HT-29 (cell line): Measurements from ENCODE around the gene KCNAB3. TPM values are rescaled to one million over a fixed set of nuclear protein-coding genes. Genes with fewer than 3 reads are reported as not detected.

ENCODE experiments used
- DNase-seq: peaks from one replicate; pipeline ENCODE4 v3.0.0-alpha.2; 2015; ENCODE audit warnings: low spot score
- total RNA-seq: library from RNA; depleted of rRNA; stranded (reverse); fragments of >200 nt; shearing (Covaris generic); gene quantifications from 2 replicates; pipeline ENCODE4 v1.2.3, GENCODE V29; 2014

KCNAB3 gene
- total RNA-seq, 1 experiment from 2014 or later: 0.74 TPM

GRCh38 chr17:7940743-7941142 lies 11.1 kb upstream of the KCNAB3 start:
- no peak for DNase-seq

GRCh38 chr17:7940034-7940433 lies 10.4 kb upstream of the KCNAB3 start:
- DNase-seq: no peak

GRCh38 chr17:7935859-7936258 lies 6.2 kb upstream of the KCNAB3 start:
- no peak for DNase-seq

GRCh38 chr17:7932949-7933348 lies 3.3 kb upstream of the KCNAB3 start:
- DNase-seq: peak; percentile 58

GRCh38 chr17:7932483-7932891 lies 2.8 kb upstream of the KCNAB3 start:
- peak; percentile 34 for DNase-seq

GRCh38 chr17:7931709-7932482 lies 2.2 kb upstream of the KCNAB3 start, which contains the start of the genes CNTROB and TRAPPC1:
Gene CNTROB, plus strand, starts transcription at chr17:7932206. Its CDS starts 874 bp downstream, at chr17:7933080.
Gene TRAPPC1, minus strand, starts transcription at chr17:7931946. Its CDS starts 117 bp downstream, at chr17:7931829.
- peak; percentile 96 for DNase-seq

- DNase-seq: no peak
These were observed 1.4 kb upstream of the KCNAB3 start for GRCh38 chr17:7930841-7931631.

GRCh38 chr17:7927596-7927995 lies 2.1 kb downstream of the KCNAB3 start:
- DNase-seq: no peak

- DNase-seq: peak; percentile 48
These were observed 6.6 kb downstream of the KCNAB3 start for GRCh38 chr17:7922845-7923628.

GRCh38 chr17:7922269-7922844 lies 7.3 kb downstream of the KCNAB3 start:
- no peak for DNase-seq

- DNase-seq: no peak
These were observed 12.8 kb downstream of the KCNAB3 start for GRCh38 chr17:7916808-7917207.

GRCh38 chr17:7916385-7916682 lies 13.3 kb downstream of the KCNAB3 start:
- no peak for DNase-seq

GRCh38 chr17:7915611-7916384 lies 13.9 kb downstream of the KCNAB3 start, which contains the start of gene RNF227:
Gene RNF227, minus strand, starts transcription at chr17:7916289. Its CDS starts 94 bp downstream, at chr17:7916195.
- peak; percentile 83 for DNase-seq

- DNase-seq: no peak
These were observed 14.5 kb downstream of the KCNAB3 start for GRCh38 chr17:7915179-7915610.

GRCh38 chr17:7912927-7913524 lies 16.6 kb downstream of the KCNAB3 start:
- peak; percentile 70 for DNase-seq

- DNase-seq: no peak
These were observed 18.5 kb downstream of the KCNAB3 start for GRCh38 chr17:7911116-7911515.

- no peak for DNase-seq
These were observed 18.9 kb downstream of the KCNAB3 start for GRCh38 chr17:7910711-7911110.

GRCh38 chr17:7910281-7910680 lies 19.4 kb downstream of the KCNAB3 start:
- no peak for DNase-seq

GRCh38 chr17:7909089-7909488 lies 20.6 kb downstream of the KCNAB3 start:
- no peak for DNase-seq
